HepG2 (cell line): ENCODE measurements around the gene FAM53C. TPM values are rescaled to one million over a fixed set of nuclear protein-coding genes. Genes with fewer than 3 reads are reported as not detected.

ENCODE experiments used
- ATAC-seq: fragments of 200-7000 bp; cut with Tn5 transposase; 3 replicates; pipeline ENCODE4 v1.9.1; 2020; ENCODE audit warnings: mild to moderate bottlenecking, moderate library complexity
- BruUV-seq: library from RNA; stranded (reverse); fragments of 400-500 nt; replicated peaks from 2 replicates; lab custom pipeline; 2021; lab: Mats Ljungman, UMichigan
- CTCF ChIA-PET: fragments of 300-600 bp; formaldehyde crosslinking; extraction: SDS; loops from one replicate; lab custom pipeline; 2021; ENCODE audit warnings: low total read pairs, inconsistent platforms, low intra/inter-chr PET ratio; lab: Yijun Ruan, JAX
- POLR2A ChIA-PET: fragments of 350-600 bp; sonication (Branson Sonifier 250); formaldehyde crosslinking; loops from one replicate; lab custom pipeline; 2020; ENCODE audit warnings: antibody characterized with exemption, inconsistent platforms; lab: Yijun Ruan, JAX
- DNase-seq: peaks from one replicate; pipeline ENCODE4 v3.0.0-alpha.2; 2015; ENCODE audit warnings: low spot score
- FAIRE-seq: peaks from 3 replicates; lab custom pipeline; 2011; peaks lifted over from hg19 to GRCh38; lab: Jason Lieb, UNC
- H2AFZ ChIP-seq: one replicate; pipeline ENCODE4 v1.6.1; 2011; ENCODE audit warnings: low read length, inconsistent platforms
- H3K27ac ChIP-seq: fragments of 300-600 bp; 3 replicates; pipeline ENCODE4 v1.8.0; 2011; ENCODE audit warnings: mixed run types, mild to moderate bottlenecking, mixed read lengths, low read length, inconsistent platforms; ENCODE audit not compliant: insufficient read depth; ENCODE audit errors: extremely low read length
- H3K27me3 ChIP-seq, 2 experiments: fragments of 200-600 bp in 1 of 2; 2 replicates in 1 of 2; 3 replicates in 1 of 2; pipeline versions ENCODE4 v1.6.0 to v1.8.0; 2011; ENCODE audit warnings: low read length in 2 of 2, mild to moderate bottlenecking in 2 of 2, moderate library complexity in 2 of 2, inconsistent platforms in 1 of 2; ENCODE audit not compliant: insufficient read depth in 2 of 2, control insufficient read depth in 1 of 2
- H3K36me3 ChIP-seq, 2 experiments: fragments of 200-600 bp in 1 of 2; replicated peaks in 1 of 2; 2 replicates in 1 of 2; 3 replicates in 1 of 2; pipeline versions ENCODE4 v1.5.1 to v1.8.0; 2011; ENCODE audit warnings: low read length in 2 of 2, inconsistent platforms in 1 of 2; ENCODE audit not compliant: insufficient read depth in 2 of 2, control insufficient read depth in 1 of 2
- H3K4me1 ChIP-seq: 2 replicates; pipeline ENCODE4 v1.5.1; 2012; ENCODE audit warnings: low read length, inconsistent platforms; ENCODE audit not compliant: insufficient read depth
- H3K4me2 ChIP-seq: 2 replicates; pipeline ENCODE4 v1.6.0; 2011; ENCODE audit warnings: low read depth, low read length, inconsistent platforms
- H3K4me3 ChIP-seq, 3 experiments: fragments of 200-600 bp in 1 of 3; sonication (generic), shearing (Covaris generic) in 1 of 3; replicated peaks in 1 of 3; 2 replicates each; pipeline ENCODE4 v1.5.1; 2011 to 2016; ENCODE audit warnings: low read length in 3 of 3, inconsistent platforms in 2 of 3, low read depth in 2 of 3, mild to moderate bottlenecking in 2 of 3, control low read depth in 1 of 3, mixed read lengths in 1 of 3; ENCODE audit not compliant: insufficient read depth in 1 of 3
- H3K79me2 ChIP-seq: one replicate; pipeline ENCODE4 v1.6.1; 2011; ENCODE audit warnings: low read length, inconsistent platforms; ENCODE audit not compliant: insufficient read depth
- H3K9ac ChIP-seq: 2 replicates; pipeline ENCODE4 v1.6.0; 2011; ENCODE audit warnings: mild to moderate bottlenecking, low read depth, low read length, inconsistent platforms; ENCODE audit not compliant: insufficient read depth
- H3K9me3 ChIP-seq: 2 replicates; pipeline ENCODE4 v1.5.1; 2012; ENCODE audit warnings: mild to moderate bottlenecking, low read length
- H4K20me1 ChIP-seq: 2 replicates; pipeline ENCODE4 v1.6.0; 2011; ENCODE audit warnings: inconsistent platforms, mild to moderate bottlenecking, low read length, moderate library complexity; ENCODE audit not compliant: insufficient read depth
- KAT7 ChIP-seq: IDR thresholded peaks from 2 replicates; pipeline ENCODE4 v1.6.1; 2018; ENCODE audit warnings: borderline replicate concordance, missing compliant biosample characterization
- MAFG ChIP-seq: sonication (generic); formaldehyde crosslinking; IDR thresholded peaks from 2 replicates; pipeline ENCODE4 v1.5.1; 2020; ENCODE audit warnings: mild to moderate bottlenecking, missing genetic modification reagents
- NFIB ChIP-seq: sonication (generic); formaldehyde crosslinking; IDR thresholded peaks from 2 replicates; pipeline ENCODE4 v1.9.0; 2021; ENCODE audit warnings: missing genetic modification reagents, mild to moderate bottlenecking, borderline replicate concordance
- PAX8 ChIP-seq: sonication (generic); formaldehyde crosslinking; IDR thresholded peaks from 2 replicates; pipeline ENCODE4 v1.8.0; 2022; ENCODE audit warnings: mild to moderate bottlenecking, missing genetic modification reagents, borderline replicate concordance
- POLR2AphosphoS5 ChIP-seq: IDR thresholded peaks from 2 replicates; pipeline ENCODE4 v1.6.1; 2012; ENCODE audit warnings: low read depth, low read length
- PREB ChIP-seq: sonication (generic); formaldehyde crosslinking; IDR thresholded peaks from 2 replicates; pipeline ENCODE4 v1.4.0; 2020; ENCODE audit warnings: missing genetic modification reagents
- RARA ChIP-seq: IDR thresholded peaks from 2 replicates; pipeline ENCODE4 v1.6.1; 2016; ENCODE audit warnings: missing genetic modification reagents, missing compliant biosample characterization
- RARG ChIP-seq: sonication (generic); formaldehyde crosslinking; IDR thresholded peaks from 2 replicates; pipeline ENCODE4 v1.4.0; 2020; ENCODE audit warnings: low read depth, mild to moderate bottlenecking, missing genetic modification reagents
- ZNF746 ChIP-seq: sonication (generic); formaldehyde crosslinking; IDR thresholded peaks from 2 replicates; pipeline ENCODE4 v1.8.0; 2022; ENCODE audit warnings: mild to moderate bottlenecking, missing genetic modification reagents
- ZNF75D ChIP-seq: sonication (generic); formaldehyde crosslinking; IDR thresholded peaks from 2 replicates; pipeline ENCODE4 v1.8.1; 2023; ENCODE audit warnings: missing genetic modification reagents, mild to moderate bottlenecking, borderline replicate concordance
- ZNF777 ChIP-seq: sonication (generic); formaldehyde crosslinking; IDR thresholded peaks from 2 replicates; pipeline ENCODE4 v1.4.0; 2020; ENCODE audit warnings: missing genetic modification reagents
- WGBS: methylation state at CpG from one replicate; pipeline ENCODE4 v1.1.6; 2017; ENCODE audit warnings: low lambda C conversion rate; 5-methylcytosine and 5-hydroxymethylcytosine counted together
- in situ Hi-C: cut with HindIII; loops from 2 replicates; pipeline ENCODE4 v1.10.0; 2017; ENCODE audit warnings: low pct_unique_long_range_greater_than_20kb; ENCODE audit not compliant: extremely low pct_ligation_motif_present
- intact Hi-C: fragments of 100-400 bp; cut with micrococcal nuclease; formaldehyde crosslinking; loops from one replicate; pipeline ENCODE4 v1.10.0; 2022; ENCODE audit not compliant: unreplicated experiment
- polyA plus RNA-seq, 8 experiments: library from polyadenylated mRNA; depleted of rRNA in 3 of 8; stranded (reverse) in 7 of 8; unstranded in 1 of 8; fragments of >200 nt; fragmentation: Illumina TruSeq in 4 of 8; extraction: Trizol in 4 of 8; gene quantifications; 2 replicates each; pipeline versions ENCODE4 v1.2.1 to v1.2.3, GENCODE V29; 2011 to 2016; ENCODE audit warnings: low read depth in 4 of 8, missing spikeins in 1 of 8, mixed read lengths in 1 of 8; ENCODE audit not compliant: insufficient read depth in 1 of 8
- total RNA-seq, 5 experiments: library from RNA; depleted of rRNA; stranded (reverse); fragments of >200 nt; fragmentation: Illumina TruSeq; extraction: Trizol; gene quantifications; 2 replicates each; pipeline ENCODE4 v1.2.3, GENCODE V29; 2016; ENCODE audit warnings: low read depth in 1 of 5

The FAM53C gene
- total and polyA plus RNA-seq, 2 of the 13 experiments (the other 11 are each of a cell fraction or from before 2014, with no cell fraction given): 26.9 to 30.1 TPM

GRCh38 chr5:138346889-138347288, 8.8 kb downstream of the FAM53C start:
- Histone ChIP-seq H3K9ac (no peak overlapping the region), H3K4me3 (no peak overlapping the region), H3K27me3 (no peaks in the 10 kb centered on the region), H2AFZ (no peak overlapping the region), H3K9me3 (no peaks in the 10 kb centered on the region), H3K27ac (no peak overlapping the region), H3K4me1 (no peaks in the 10 kb centered on the region), H3K4me2 (no peak overlapping the region), H4K20me1 (no peaks in the 10 kb centered on the region), H3K79me2 (no peaks in the 10 kb centered on the region), H3K36me3 (peaks cover 14 to 47% of the 10 kb centered on the region in 2 experiments)
- FAIRE-seq: no peak
- ATAC-seq: no peak
- intact Hi-C loops (no loop called here), in situ Hi-C loops (no loop called here)
- BruUV-seq: no TSS peak
- TF ChIP-seq PREB (CRISPR knock-in tag) (no peak), ZNF777 (no peak), RARA (CRISPR knock-in tag) (no peak), KAT7 (CRISPR knock-in tag) (no peak), ZNF746 (CRISPR knock-in tag) (no peak), ZNF75D (CRISPR knock-in tag) (no peak)
- ChIA-PET CTCF (no interaction called here), POLR2A (interaction anchor here (1.4 kb wide), 1 partner anchor 9 kb away, joined by 5 read pairs; the partner anchor contains the start of gene FAM53C)
- no peak for DNase-seq
- WGBS: 94% methylated on average over 12 of the region's 14 CpGs

GRCh38 chr5:138349852-138350562, 11.9 kb downstream of the FAM53C start:
- Histone ChIP-seq H3K9ac (no peak overlapping the region), H3K27me3 (no peaks in the 10 kb centered on the region; a peak in 1 of 5 replicates), H3K79me2 (peaks cover 20% of the 10 kb centered on the region), H4K20me1 (peaks cover 12% of the 10 kb centered on the region), H3K9me3 (no peaks in the 10 kb centered on the region), H3K4me1 (peaks cover 10% of the 10 kb centered on the region), H3K36me3 (peaks cover 12 to 31% of the 10 kb centered on the region in 2 experiments), H2AFZ (no peak overlapping the region), H3K27ac (no peak overlapping the region), H3K4me3 (no peak overlapping the region), H3K4me2 (no peak overlapping the region)
- ChIA-PET POLR2A (interaction anchor here (6.2 kb wide), 1 partner anchor 10 kb away, joined by 111 read pairs; the partner anchor contains the start of gene FAM53C), CTCF (no interaction called here)
- DNase-seq: no peak
- no peak for ATAC-seq
- in situ Hi-C loops (no loop called here), intact Hi-C loops (loop anchor here (5.0 kb wide), 1 partner anchor 173 kb away; the partner anchor contains the start of genes BRD8 and KIF20A)
- no peak for TF ChIP-seq MAFG (CRISPR knock-in tag)
- TF ChIP-seq POLR2AphosphoS5: no peak
- TF ChIP-seq PAX8: no peak
- no peak for TF ChIP-seq RARG
- no peak for TF ChIP-seq NFIB (CRISPR knock-in tag)
- WGBS: 86% methylated on average over 1 of the region's 1 CpG
- BruUV-seq: no TSS peak
- no peak for FAIRE-seq
